Lower leg skin (tissue), 3 donors: ENCODE measurements around the gene LYSET.

Source experiments
- CTCF ChIP-seq, 3 donors: fragments of 450-650 bp; IDR thresholded peaks; one replicate each; pipeline ENCODE4 v1.5.1; 2016; ENCODE audit warnings: antibody characterized with exemption in 3 of 3, mild to moderate bottlenecking in 3 of 3, moderate library complexity in 2 of 3
- POLR2A ChIP-seq, 2 donors: fragments of 450-650 bp; IDR thresholded peaks; one replicate each; pipeline ENCODE4 v1.6.1; 2016 to 2017; ENCODE audit warnings: antibody characterized with exemption in 2 of 2, mild to moderate bottlenecking in 1 of 2, moderate library complexity in 1 of 2

- TF ChIP-seq CTCF (IDR thresholded peaks at IDR 0.05) (no peak), POLR2A (IDR thresholded peaks at IDR 0.05) (no peak)
Observed at GRCh38 chr14:93200553-93200952, 15.4 kb downstream of the LYSET start.
